GM12878 (cell line): Measurements from ENCODE around the gene PTPRH. TPM values are rescaled to one million over a fixed set of nuclear protein-coding genes. Genes with fewer than 3 reads are reported as not detected.

Experiments used
- BACH1 ChIP-seq: fragments of 450-650 bp; IDR thresholded peaks from 2 replicates; pipeline ENCODE4 v1.6.1; 2017; ENCODE audit warnings: mild to moderate bottlenecking, borderline replicate concordance
- RB1 ChIP-seq: fragments of 450-650 bp; formaldehyde crosslinking; IDR thresholded peaks from 2 replicates; pipeline ENCODE4 v1.6.1; 2017; ENCODE audit warnings: mild to moderate bottlenecking, borderline replicate concordance
- RUNX3 ChIP-seq: IDR thresholded peaks from 2 replicates; pipeline ENCODE4 v1.6.1; 2012; ENCODE audit warnings: low read length, inconsistent platforms
- polyA plus RNA-seq, 11 experiments: library from polyadenylated mRNA; depleted of rRNA in 4 of 11; unstranded in 6 of 11; stranded (reverse) in 5 of 11; fragments of >200 nt; fragmentation: Nextera tagmentation in 4 of 11; fragmentation: Illumina TruSeq in 1 of 11; extraction: Ambion mirVana in 4 of 11; extraction: Trizol in 1 of 11; gene quantifications; 1 replicate in 1 of 11; 2 replicates in 10 of 11; pipeline versions ENCODE4 v1.2.1 to v1.2.3, GENCODE V29; 2011 to 2016; ENCODE audit warnings: inconsistent platforms in 2 of 11, missing spikeins in 2 of 11, low read depth in 1 of 11
- total RNA-seq, 4 experiments: library from RNA; depleted of rRNA in 3 of 4; stranded (reverse); fragments of >200 nt in 3 of 4; fragmentation: Illumina TruSeq in 1 of 4; extraction: Trizol in 1 of 4; gene quantifications; 2 replicates each; pipeline versions ENCODE4 v1.2.1 to v1.2.3, GENCODE V29; 2013 to 2021
- TF ChIP-seq, protein P1 (sequence below): IDR thresholded peaks from 2 replicates; pipeline ENCODE4 v1.6.1; 2012; ENCODE audit warnings: improper control_type of control experiment, low read depth, low read length; ENCODE audit not compliant: insufficient replicate concordance
- TF ChIP-seq, protein P2 (sequence below): fragments of 450-650 bp; formaldehyde crosslinking; IDR thresholded peaks from 2 replicates; pipeline ENCODE4 v1.4.0; 2022; ENCODE audit warnings: mild to moderate bottlenecking, moderate library complexity
- TF ChIP-seq, protein P3 (sequence below): fragments of 450-650 bp; IDR thresholded peaks from 2 replicates; pipeline ENCODE4 v1.6.1; 2017; ENCODE audit warnings: mild to moderate bottlenecking, low read depth, inconsistent platforms; ENCODE audit not compliant: poor library complexity, severe bottlenecking

PTPRH gene
- total and polyA plus RNA-seq, 10 of the 15 experiments (the other 5 are each of a cell fraction or from before 2014, with no cell fraction given), result 0.08 TPM; not detected in 9

DNA sequence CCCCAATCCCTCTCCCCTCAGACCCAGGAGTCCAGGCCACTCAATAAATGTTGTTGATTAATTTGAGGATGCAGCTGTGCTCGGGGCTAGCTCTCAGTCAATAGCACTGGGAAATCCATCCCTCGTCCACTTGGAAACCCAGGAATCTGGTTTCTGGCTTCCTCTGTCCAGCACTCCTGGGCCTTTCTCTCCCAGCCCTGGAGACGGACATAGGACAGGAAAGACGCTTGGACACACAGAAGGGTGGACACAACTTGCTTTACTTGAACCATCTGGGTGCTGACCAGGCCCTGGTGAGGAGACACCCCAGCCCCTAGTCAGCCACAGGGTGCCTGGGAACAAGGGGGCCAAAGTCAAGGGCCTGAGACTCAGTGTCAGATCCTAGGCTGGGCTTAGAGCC, 50.9 kb downstream of the PTPRH start (continued):
- TF ChIP-seq, protein P1, sequence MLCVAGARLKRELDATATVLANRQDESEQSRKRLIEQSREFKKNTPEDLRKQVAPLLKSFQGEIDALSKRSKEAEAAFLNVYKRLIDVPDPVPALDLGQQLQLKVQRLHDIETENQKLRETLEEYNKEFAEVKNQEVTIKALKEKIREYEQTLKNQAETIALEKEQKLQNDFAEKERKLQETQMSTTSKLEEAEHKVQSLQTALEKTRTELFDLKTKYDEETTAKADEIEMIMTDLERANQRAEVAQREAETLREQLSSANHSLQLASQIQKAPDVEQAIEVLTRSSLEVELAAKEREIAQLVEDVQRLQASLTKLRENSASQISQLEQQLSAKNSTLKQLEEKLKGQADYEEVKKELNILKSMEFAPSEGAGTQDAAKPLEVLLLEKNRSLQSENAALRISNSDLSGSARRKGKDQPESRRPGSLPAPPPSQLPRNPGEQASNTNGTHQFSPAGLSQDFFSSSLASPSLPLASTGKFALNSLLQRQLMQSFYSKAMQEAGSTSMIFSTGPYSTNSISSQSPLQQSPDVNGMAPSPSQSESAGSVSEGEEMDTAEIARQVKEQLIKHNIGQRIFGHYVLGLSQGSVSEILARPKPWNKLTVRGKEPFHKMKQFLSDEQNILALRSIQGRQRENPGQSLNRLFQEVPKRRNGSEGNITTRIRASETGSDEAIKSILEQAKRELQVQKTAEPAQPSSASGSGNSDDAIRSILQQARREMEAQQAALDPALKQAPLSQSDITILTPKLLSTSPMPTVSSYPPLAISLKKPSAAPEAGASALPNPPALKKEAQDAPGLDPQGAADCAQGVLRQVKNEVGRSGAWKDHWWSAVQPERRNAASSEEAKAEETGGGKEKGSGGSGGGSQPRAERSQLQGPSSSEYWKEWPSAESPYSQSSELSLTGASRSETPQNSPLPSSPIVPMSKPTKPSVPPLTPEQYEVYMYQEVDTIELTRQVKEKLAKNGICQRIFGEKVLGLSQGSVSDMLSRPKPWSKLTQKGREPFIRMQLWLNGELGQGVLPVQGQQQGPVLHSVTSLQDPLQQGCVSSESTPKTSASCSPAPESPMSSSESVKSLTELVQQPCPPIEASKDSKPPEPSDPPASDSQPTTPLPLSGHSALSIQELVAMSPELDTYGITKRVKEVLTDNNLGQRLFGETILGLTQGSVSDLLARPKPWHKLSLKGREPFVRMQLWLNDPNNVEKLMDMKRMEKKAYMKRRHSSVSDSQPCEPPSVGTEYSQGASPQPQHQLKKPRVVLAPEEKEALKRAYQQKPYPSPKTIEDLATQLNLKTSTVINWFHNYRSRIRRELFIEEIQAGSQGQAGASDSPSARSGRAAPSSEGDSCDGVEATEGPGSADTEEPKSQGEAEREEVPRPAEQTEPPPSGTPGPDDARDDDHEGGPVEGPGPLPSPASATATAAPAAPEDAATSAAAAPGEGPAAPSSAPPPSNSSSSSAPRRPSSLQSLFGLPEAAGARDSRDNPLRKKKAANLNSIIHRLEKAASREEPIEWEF, result no peak
- TF ChIP-seq RB1, result no peak
- TF ChIP-seq, protein P2, sequence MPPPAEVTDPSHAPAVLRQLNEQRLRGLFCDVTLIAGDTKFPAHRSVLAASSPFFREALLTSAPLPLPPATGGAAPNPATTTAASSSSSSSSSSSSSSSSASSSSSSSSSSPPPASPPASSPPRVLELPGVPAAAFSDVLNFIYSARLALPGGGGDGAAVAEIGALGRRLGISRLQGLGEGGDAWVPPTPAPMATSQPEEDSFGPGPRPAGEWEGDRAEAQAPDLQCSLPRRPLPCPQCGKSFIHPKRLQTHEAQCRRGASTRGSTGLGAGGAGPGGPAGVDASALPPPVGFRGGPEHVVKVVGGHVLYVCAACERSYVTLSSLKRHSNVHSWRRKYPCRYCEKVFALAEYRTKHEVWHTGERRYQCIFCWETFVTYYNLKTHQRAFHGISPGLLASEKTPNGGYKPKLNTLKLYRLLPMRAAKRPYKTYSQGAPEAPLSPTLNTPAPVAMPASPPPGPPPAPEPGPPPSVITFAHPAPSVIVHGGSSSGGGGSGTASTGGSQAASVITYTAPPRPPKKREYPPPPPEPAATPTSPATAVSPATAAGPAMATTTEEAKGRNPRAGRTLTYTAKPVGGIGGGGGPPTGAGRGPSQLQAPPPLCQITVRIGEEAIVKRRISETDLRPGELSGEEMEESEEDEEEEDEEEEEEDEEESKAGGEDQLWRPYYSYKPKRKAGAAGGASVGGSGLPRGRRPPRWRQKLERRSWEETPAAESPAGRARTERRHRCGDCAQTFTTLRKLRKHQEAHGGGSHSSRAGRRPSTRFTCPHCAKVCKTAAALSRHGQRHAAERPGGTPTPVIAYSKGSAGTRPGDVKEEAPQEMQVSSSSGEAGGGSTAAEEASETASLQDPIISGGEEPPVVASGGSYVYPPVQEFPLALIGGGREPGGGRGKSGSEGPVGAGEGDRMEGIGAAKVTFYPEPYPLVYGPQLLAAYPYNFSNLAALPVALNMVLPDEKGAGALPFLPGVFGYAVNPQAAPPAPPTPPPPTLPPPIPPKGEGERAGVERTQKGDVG (CRISPR knock-in tag), result no peak
- TF ChIP-seq RUNX3, result no peak
- TF ChIP-seq, protein P3, sequence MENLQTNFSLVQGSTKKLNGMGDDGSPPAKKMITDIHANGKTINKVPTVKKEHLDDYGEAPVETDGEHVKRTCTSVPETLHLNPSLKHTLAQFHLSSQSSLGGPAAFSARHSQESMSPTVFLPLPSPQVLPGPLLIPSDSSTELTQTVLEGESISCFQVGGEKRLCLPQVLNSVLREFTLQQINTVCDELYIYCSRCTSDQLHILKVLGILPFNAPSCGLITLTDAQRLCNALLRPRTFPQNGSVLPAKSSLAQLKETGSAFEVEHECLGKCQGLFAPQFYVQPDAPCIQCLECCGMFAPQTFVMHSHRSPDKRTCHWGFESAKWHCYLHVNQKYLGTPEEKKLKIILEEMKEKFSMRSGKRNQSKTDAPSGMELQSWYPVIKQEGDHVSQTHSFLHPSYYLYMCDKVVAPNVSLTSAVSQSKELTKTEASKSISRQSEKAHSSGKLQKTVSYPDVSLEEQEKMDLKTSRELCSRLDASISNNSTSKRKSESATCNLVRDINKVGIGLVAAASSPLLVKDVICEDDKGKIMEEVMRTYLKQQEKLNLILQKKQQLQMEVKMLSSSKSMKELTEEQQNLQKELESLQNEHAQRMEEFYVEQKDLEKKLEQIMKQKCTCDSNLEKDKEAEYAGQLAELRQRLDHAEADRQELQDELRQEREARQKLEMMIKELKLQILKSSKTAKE, result no peak
- TF ChIP-seq BACH1, result no peak
